K562 (cell line): ENCODE data around the gene EXOC5. TPM values are rescaled to one million over a fixed set of nuclear protein-coding genes. Genes with fewer than 3 reads are reported as not detected.

ENCODE experiments used
- E2F1 ChIP-seq: sonication (generic); formaldehyde crosslinking; IDR thresholded peaks from 2 replicates; pipeline ENCODE4 v1.8.1; 2023; ENCODE audit warnings: mild to moderate bottlenecking, missing genetic modification reagents, moderate library complexity
- GABPA ChIP-seq: fragments of 200-800 bp; sonication (Bioruptor generic); conservative IDR thresholded peaks from 2 replicates; pipeline ENCODE4 v1.6.1; 2016; ENCODE audit warnings: low read depth, missing genetic modification characterization, missing compliant biosample characterization
- GMEB1 ChIP-seq: fragments of 250-450 bp; sonication (Bioruptor Pico); IDR thresholded peaks from 2 replicates; pipeline ENCODE4 v1.4.0; 2020; ENCODE audit warnings: mild to moderate bottlenecking
- KDM1A ChIP-seq, 2 experiments: fragments of 450-650 bp; IDR thresholded peaks; 2 replicates each; pipeline ENCODE4 v1.6.1; 2016; ENCODE audit warnings: mild to moderate bottlenecking in 2 of 2
- L3MBTL2 ChIP-seq: fragments of 450-650 bp; IDR thresholded peaks from 2 replicates; pipeline ENCODE4 v1.6.1; 2016; ENCODE audit warnings: mild to moderate bottlenecking, moderate library complexity
- MAZ ChIP-seq, 2 experiments: fragments of 450-650 bp in 1 of 2; sonication (generic) in 1 of 2; formaldehyde crosslinking; IDR thresholded peaks in 1 of 2; conservative IDR thresholded peaks in 1 of 2; 2 replicates each; pipeline versions ENCODE4 v1.4.0 to v1.5.0; 2020; ENCODE audit warnings: mild to moderate bottlenecking in 1 of 2, missing genetic modification reagents in 1 of 2
- MBD2 ChIP-seq: sonication (generic); IDR thresholded peaks from 2 replicates; pipeline ENCODE4 v1.6.1; 2016; ENCODE audit warnings: low read depth, borderline replicate concordance
- NBN ChIP-seq: fragments of 450-650 bp; IDR thresholded peaks from 2 replicates; pipeline ENCODE4 v1.6.1; 2016; ENCODE audit warnings: low read depth, mild to moderate bottlenecking
- PHF8 ChIP-seq: fragments of 200-600 bp; sonication (generic); IDR thresholded peaks from 2 replicates; pipeline ENCODE4 v1.6.1; 2012; ENCODE audit warnings: mixed run types, mild to moderate bottlenecking, inconsistent platforms, low read length, moderate library complexity, borderline replicate concordance
- PRDM10 ChIP-seq: fragments of 450-650 bp; IDR thresholded peaks from 2 replicates; pipeline ENCODE4 v1.6.1; 2018; ENCODE audit not compliant: partially characterized antibody
- PTTG1 ChIP-seq: fragments of 450-650 bp; IDR thresholded peaks from 2 replicates; pipeline ENCODE4 v1.6.1; 2016; ENCODE audit warnings: low read depth, mild to moderate bottlenecking, missing genetic modification characterization, missing compliant biosample characterization
- ZBTB12 ChIP-seq: fragments of 250-450 bp; sonication (Bioruptor Pico); IDR thresholded peaks from 2 replicates; pipeline ENCODE4 v1.4.0; 2020
- polyA plus RNA-seq, 8 experiments: library from polyadenylated mRNA; depleted of rRNA in 4 of 8; stranded (reverse) in 5 of 8; unstranded in 3 of 8; fragments of >200 nt; fragmentation: Nextera tagmentation in 2 of 8; fragmentation: Illumina TruSeq in 1 of 8; extraction: Ambion mirVana in 2 of 8; extraction: Trizol in 1 of 8; gene quantifications; 2 replicates each; pipeline versions ENCODE4 v1.2.1 to v1.2.3, GENCODE V29; 2011 to 2014; ENCODE audit warnings: inconsistent platforms in 1 of 8, missing spikeins in 1 of 8
- total RNA-seq, 7 experiments: library from RNA; depleted of rRNA in 6 of 7; stranded (reverse); fragments of >200 nt in 6 of 7; fragmentation: Illumina TruSeq in 2 of 7; extraction: Trizol in 2 of 7; gene quantifications; 2 replicates each; pipeline versions ENCODE4 v1.2.1 to v1.2.3, GENCODE V29; 2011 to 2021; ENCODE audit warnings: low replicate concordance in 1 of 7
- TF ChIP-seq, protein P1 (sequence below), 2 experiments: fragments of 450-650 bp; IDR thresholded peaks; 2 replicates each; pipeline ENCODE4 v1.6.1; 2016
- TF ChIP-seq, protein P2 (sequence below): sonication (generic); formaldehyde crosslinking; IDR thresholded peaks from 2 replicates; pipeline ENCODE4 v1.8.0; 2022; ENCODE audit warnings: mild to moderate bottlenecking, missing genetic modification reagents

EXOC5 gene
- total and polyA plus RNA-seq, 9 of the 15 experiments (the other 6 are each of a cell fraction or from before 2014, with no cell fraction given) = 5.7 to 50.3 (median 32.0) TPM

DNA sequence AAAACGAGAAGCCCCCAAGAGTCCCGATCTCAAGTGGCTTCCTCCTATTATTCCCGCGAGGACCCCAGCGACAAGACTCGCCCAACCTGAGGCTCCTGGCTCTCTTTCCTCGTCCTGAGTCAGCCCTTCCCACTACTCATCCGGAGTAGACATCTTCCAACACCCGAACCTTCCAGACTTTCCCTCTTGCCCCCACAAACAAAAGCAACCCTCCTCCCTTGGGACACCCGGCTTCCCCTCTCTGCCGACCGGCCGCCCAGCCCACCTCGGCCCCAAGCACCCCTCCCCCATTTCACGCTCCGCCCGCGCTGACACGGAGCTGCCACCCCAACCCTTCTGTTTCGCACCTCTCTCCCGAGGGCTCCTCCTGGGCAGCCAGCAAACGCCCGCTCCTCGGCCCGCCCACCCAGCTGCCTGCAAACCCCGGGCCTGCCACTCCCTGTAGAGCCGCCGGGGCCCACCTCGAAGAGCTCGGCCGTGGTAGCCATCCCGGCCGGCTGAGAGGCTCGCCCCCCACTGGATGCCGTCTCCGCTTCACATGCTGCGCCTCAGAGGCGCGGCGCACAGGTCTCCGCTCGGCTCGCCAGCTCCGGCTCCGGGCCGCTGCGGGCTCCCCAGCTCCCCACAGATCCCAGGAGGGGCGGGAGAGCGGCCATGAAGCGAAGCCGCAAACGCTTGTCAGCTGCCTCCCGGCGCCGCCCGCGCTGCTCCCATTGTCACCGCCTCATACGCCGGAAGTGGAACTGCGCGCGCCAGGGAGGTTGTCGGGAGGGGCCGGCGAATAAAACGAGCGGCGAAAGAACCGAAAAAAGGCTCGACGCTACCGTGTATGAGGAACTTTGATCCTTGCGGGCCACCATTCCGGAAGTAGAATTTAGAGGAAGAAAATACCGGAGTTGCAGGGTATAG is at the start of gene EXOC5, which contains the start of gene AP5M1 (continued):
- TF ChIP-seq GABPA (tag) (peak; percentile 92), PRDM10 (peak; percentile 28), MBD2 (0 out of 2 replicates have a peak, but pooled peaks have one; percentile 22), ZBTB12 (CRISPR knock-in tag) (no peak), PTTG1 (no peak), PHF8 (peak; percentile 77; the same call in 1 of the 2 replicates), KDM1A (IDR thresholded peaks at IDR 0.05) (peak in 1 of 2 experiments; percentile 12; a peak in 1 of 4 replicates), MAZ (CRISPR knock-in tag; conservative IDR thresholded peaks at IDR 0.05 in 1 of 2, IDR thresholded peaks at IDR 0.05 in 1 of 2) (peak; percentile 48 to 63; a peak in 3 of 4 replicates), L3MBTL2 (peak; percentile 44; the same call in 1 of the 2 replicates), E2F1 (CRISPR knock-in tag) (0 out of 2 replicates have a peak, but pooled peaks have one; percentile 61), GMEB1 (peak; percentile 62), NBN (no peak)
- TF ChIP-seq, protein P1, sequence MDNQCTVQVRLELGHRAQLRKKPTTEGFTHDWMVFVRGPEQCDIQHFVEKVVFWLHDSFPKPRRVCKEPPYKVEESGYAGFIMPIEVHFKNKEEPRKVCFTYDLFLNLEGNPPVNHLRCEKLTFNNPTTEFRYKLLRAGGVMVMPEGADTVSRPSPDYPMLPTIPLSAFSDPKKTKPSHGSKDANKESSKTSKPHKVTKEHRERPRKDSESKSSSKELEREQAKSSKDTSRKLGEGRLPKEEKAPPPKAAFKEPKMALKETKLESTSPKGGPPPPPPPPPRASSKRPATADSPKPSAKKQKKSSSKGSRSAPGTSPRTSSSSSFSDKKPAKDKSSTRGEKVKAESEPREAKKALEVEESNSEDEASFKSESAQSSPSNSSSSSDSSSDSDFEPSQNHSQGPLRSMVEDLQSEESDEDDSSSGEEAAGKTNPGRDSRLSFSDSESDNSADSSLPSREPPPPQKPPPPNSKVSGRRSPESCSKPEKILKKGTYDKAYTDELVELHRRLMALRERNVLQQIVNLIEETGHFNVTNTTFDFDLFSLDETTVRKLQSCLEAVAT (IDR thresholded peaks at IDR 0.05) = peak in 1 of 2 experiments; percentile 27; a peak in 1 of 4 replicates
- TF ChIP-seq, protein P2, sequence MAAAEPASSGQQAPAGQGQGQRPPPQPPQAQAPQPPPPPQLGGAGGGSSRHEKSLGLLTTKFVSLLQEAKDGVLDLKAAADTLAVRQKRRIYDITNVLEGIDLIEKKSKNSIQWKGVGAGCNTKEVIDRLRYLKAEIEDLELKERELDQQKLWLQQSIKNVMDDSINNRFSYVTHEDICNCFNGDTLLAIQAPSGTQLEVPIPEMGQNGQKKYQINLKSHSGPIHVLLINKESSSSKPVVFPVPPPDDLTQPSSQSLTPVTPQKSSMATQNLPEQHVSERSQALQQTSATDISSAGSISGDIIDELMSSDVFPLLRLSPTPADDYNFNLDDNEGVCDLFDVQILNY (CRISPR knock-in tag) = peak; percentile 48; the same call in 1 of the 2 replicates
